PC-9 (cell line): Measurements from ENCODE around the gene GBA2. TPM values are rescaled to one million over a fixed set of nuclear protein-coding genes. Genes with fewer than 3 reads are reported as not detected.

Experiments
- BruUV-seq: library from RNA; stranded (reverse); fragments of 400-500 nt; replicated peaks from 2 replicates; lab custom pipeline; 2021; lab: Mats Ljungman, UMichigan
- CTCF ChIA-PET: fragments of 300-600 bp; sonication (Branson Sonifier 250); formaldehyde crosslinking; loops from one replicate; lab custom pipeline; 2022; ENCODE audit warnings: antibody characterized with exemption; lab: Charles Lee
- POLR2A ChIA-PET: fragments of 300-600 bp; sonication (Branson Sonifier 250); formaldehyde crosslinking; loops from one replicate; lab custom pipeline; 2022; ENCODE audit warnings: antibody characterized with exemption; ENCODE audit not compliant: unreplicated experiment; lab: Charles Lee
- DNase-seq, 2 experiments: peaks; one replicate each; pipeline versions ENCODE4 v3.0.0 to v3.0.0-alpha.2; 2015 to 2022; ENCODE audit warnings: mixed read lengths in 1 of 2
- H2AFZ ChIP-seq: fragments of 200-600 bp; sonication (generic); 2 replicates; pipeline ENCODE4 v1.8.1; 2017; ENCODE audit warnings: antibody characterized with exemption
- H3F3A ChIP-seq: fragments of 200-600 bp; sonication (generic); 2 replicates; pipeline ENCODE4 v1.8.1; 2017; ENCODE audit warnings: antibody characterized with exemption, mild to moderate bottlenecking, low read depth; ENCODE audit not compliant: insufficient read depth
- H3K27ac ChIP-seq: fragments of 200-600 bp; sonication (generic); 2 replicates; pipeline ENCODE4 v1.6.1; 2016; ENCODE audit warnings: mixed run types
- H3K27me3 ChIP-seq: fragments of 200-600 bp; sonication (generic); 2 replicates; pipeline ENCODE4 v1.6.1; 2016; ENCODE audit warnings: low read depth, mixed run types; ENCODE audit not compliant: insufficient read depth
- H3K36me3 ChIP-seq: fragments of 200-600 bp; sonication (generic); 2 replicates; pipeline ENCODE4 v1.6.1; 2016; ENCODE audit warnings: low read depth, mixed run types
- H3K4me1 ChIP-seq: fragments of 200-600 bp; sonication (generic); replicated peaks from 2 replicates; pipeline ENCODE4 v1.6.1; 2016; ENCODE audit warnings: mixed run types; ENCODE audit not compliant: insufficient read depth
- H3K4me2 ChIP-seq: fragments of 200-600 bp; sonication (generic); 2 replicates; pipeline ENCODE4 v1.6.1; 2017; ENCODE audit warnings: mixed run types
- H3K4me3 ChIP-seq: fragments of 200-600 bp; sonication (generic); 2 replicates; pipeline ENCODE4 v1.6.1; 2016; ENCODE audit warnings: mixed run types
- H3K79me2 ChIP-seq: fragments of 200-600 bp; sonication (generic); 2 replicates; pipeline ENCODE4 v1.6.1; 2017; ENCODE audit warnings: low read depth, mixed run types
- H3K9me2 ChIP-seq: fragments of 200-600 bp; sonication (generic); 2 replicates; pipeline ENCODE4 v1.8.1; 2017; ENCODE audit warnings: mild to moderate bottlenecking; ENCODE audit not compliant: insufficient read depth
- H3K9me3 ChIP-seq: fragments of 200-600 bp; sonication (generic); 2 replicates; pipeline ENCODE4 v1.8.1; 2016; ENCODE audit warnings: low read depth; ENCODE audit not compliant: insufficient read depth
- H4K20me1 ChIP-seq: fragments of 200-600 bp; sonication (generic); 2 replicates; pipeline ENCODE4 v1.8.1; 2017; ENCODE audit not compliant: insufficient read depth
- CTCF ChIP-seq: fragments of 200-600 bp; sonication (generic); conservative IDR thresholded peaks from 2 replicates; pipeline ENCODE4 v1.6.1; 2017; ENCODE audit warnings: mixed run types, antibody characterized with exemption, mild to moderate bottlenecking, moderate library complexity
- EZH2 ChIP-seq: fragments of 200-600 bp; sonication (generic); IDR thresholded peaks from 2 replicates; pipeline ENCODE4 v1.8.0; 2017; ENCODE audit warnings: antibody characterized with exemption, low read depth
- intact Hi-C: fragments of 100-400 bp; cut with micrococcal nuclease; formaldehyde crosslinking; loops from one replicate; pipeline ENCODE4 v1.10.0; 2022; ENCODE audit not compliant: unreplicated experiment
- total RNA-seq: library from RNA; stranded (reverse); gene quantifications from 2 replicates; pipeline ENCODE4 v1.2.3, GENCODE V29; 2021

Gene GBA2
- total RNA-seq, 1 experiment from 2014 or later: 29.6 TPM

GRCh38 chr9:35700942-35701341 is 48.1 kb downstream of the GBA2 start:
- no peaks in the 10 kb centered on the region for H4K20me1 ChIP-seq
- H3K36me3 ChIP-seq: no peaks in the 10 kb centered on the region
- H3K4me3 ChIP-seq: no peak overlapping the region
- POLR2A ChIA-PET: no interaction called here
- no TSS peak for BruUV-seq
- DNase-seq: no peak
- no peaks in the 10 kb centered on the region for H3K4me1 ChIP-seq
- no peak overlapping the region for H3K27ac ChIP-seq
- no peaks in the 10 kb centered on the region for H3K27me3 ChIP-seq
- H3K9me2 ChIP-seq: no peaks in the 10 kb centered on the region
- CTCF ChIA-PET: no interaction called here
- intact Hi-C loops: no loop called here
- no peak overlapping the region for H2AFZ ChIP-seq
- H3K9me3 ChIP-seq: no peaks in the 10 kb centered on the region
- H3K79me2 ChIP-seq: no peaks in the 10 kb centered on the region
- TF ChIP-seq EZH2 (no peak), CTCF (no peak)
- H3F3A ChIP-seq: no peaks in the 10 kb centered on the region
- no peak overlapping the region for H3K4me2 ChIP-seq

- ChIA-PET CTCF (no interaction called here), POLR2A (no interaction called here)
Measured at GRCh38 chr9:35700031-35700430, 49.0 kb downstream of the GBA2 start.

DNA sequence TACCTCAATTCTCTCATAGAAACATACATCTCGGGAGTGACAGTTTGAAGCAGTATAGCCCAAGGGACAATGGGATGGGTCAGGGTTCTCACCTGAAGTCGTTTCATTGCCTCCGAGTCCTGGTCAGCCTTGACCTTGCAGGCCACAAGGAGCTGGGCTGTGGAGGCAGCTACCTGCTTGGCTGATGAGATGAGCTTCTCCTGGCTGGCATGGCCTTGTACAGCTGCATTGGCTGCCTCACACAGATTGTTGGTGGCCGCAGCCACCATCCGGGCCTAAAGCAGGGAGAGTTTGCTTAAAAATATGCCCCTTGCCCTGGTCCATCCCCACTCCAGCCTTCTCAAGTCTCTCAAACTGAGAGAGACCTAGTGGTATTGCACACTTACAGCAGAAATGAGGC is 50.8 kb downstream of the GBA2 start:
- Histone ChIP-seq H3K27me3 (no peaks in the 10 kb centered on the region), H3K9me3 (no peaks in the 10 kb centered on the region), H3K4me1 (no peaks in the 10 kb centered on the region), H2AFZ (no peak overlapping the region), H3K27ac (no peak overlapping the region), H3K4me3 (no peak overlapping the region), H3K36me3 (no peaks in the 10 kb centered on the region), H3K9me2 (no peaks in the 10 kb centered on the region), H3F3A (no peaks in the 10 kb centered on the region), H3K79me2 (no peaks in the 10 kb centered on the region), H4K20me1 (no peaks in the 10 kb centered on the region), H3K4me2 (no peak overlapping the region)
- TF ChIP-seq CTCF: no peak
- TF ChIP-seq EZH2: no peak
- CTCF ChIA-PET: no interaction called here
- intact Hi-C loops: loop anchor here (5.0 kb wide), 1 partner anchor 41 kb away; the partner anchor contains the start of genes CCDC107 and RMRP
- POLR2A ChIA-PET: interaction anchor here (0.7 kb wide), 1 partner anchor 25 kb away, joined by 4 read pairs; the partner anchor contains the start of gene CA9
- no peak for DNase-seq
- no TSS peak for BruUV-seq

More at GRCh38 chr9:35700031-35700430, 49.0 kb downstream of the GBA2 start:
- Histone ChIP-seq H3K4me2 (no peak overlapping the region), H3K4me1 (no peaks in the 10 kb centered on the region), H3K27me3 (no peaks in the 10 kb centered on the region), H3K9me2 (no peaks in the 10 kb centered on the region), H3F3A (no peaks in the 10 kb centered on the region), H3K27ac (no peak overlapping the region), H4K20me1 (no peaks in the 10 kb centered on the region), H3K9me3 (no peaks in the 10 kb centered on the region), H2AFZ (no peak overlapping the region), H3K79me2 (no peaks in the 10 kb centered on the region), H3K4me3 (no peak overlapping the region), H3K36me3 (no peaks in the 10 kb centered on the region)
- DNase-seq: no peak
- BruUV-seq: no TSS peak
- intact Hi-C loops: no loop called here
- no peak for TF ChIP-seq EZH2
- TF ChIP-seq CTCF: no peak
